Type B pancreatic cell (in vitro differentiated cells): ENCODE results near the gene CAPN6. TPM values are rescaled to one million over a fixed set of nuclear protein-coding genes. Genes with fewer than 3 reads are reported as not detected.

Experiments used
- DNase-seq: peaks from one replicate; pipeline ENCODE4 v3.0.0; 2021; ENCODE audit warnings: mixed read lengths; ENCODE audit not compliant: unreplicated experiment; ENCODE audit errors: extremely low spot score
- H3K27ac Mint-ChIP-seq: 2 replicates; pipeline ENCODE4 v1.8.0; 2021; ENCODE audit warnings: mild to moderate bottlenecking, mixed read lengths
- H3K27me3 Mint-ChIP-seq: 2 replicates; pipeline ENCODE4 v1.8.0; 2021; ENCODE audit warnings: mixed read lengths
- H3K36me3 Mint-ChIP-seq: 2 replicates; pipeline ENCODE4 v1.8.0; 2021; ENCODE audit warnings: mixed read lengths
- H3K4me1 Mint-ChIP-seq: one replicate; pipeline ENCODE4 v1.8.0; 2021; ENCODE audit warnings: mixed read lengths; ENCODE audit not compliant: unreplicated experiment
- H3K4me3 Mint-ChIP-seq: 2 replicates; pipeline ENCODE4 v1.8.0; 2021; ENCODE audit warnings: mild to moderate bottlenecking, mixed read lengths
- H3K9me3 Mint-ChIP-seq: 2 replicates; pipeline ENCODE4 v1.8.0; 2021; ENCODE audit warnings: mixed read lengths
- total RNA-seq: library from RNA; stranded (reverse); gene quantifications from 2 replicates; pipeline ENCODE4 v1.2.1, GENCODE V29; 2021; ENCODE audit warnings: low replicate concordance
- TF ChIP-seq, protein P1 (sequence below): fragments of 200-600 bp; sonication (generic); conservative IDR thresholded peaks from 2 replicates; pipeline ENCODE4 v1.5.0; 2021; ENCODE audit warnings: antibody characterized with exemption, mild to moderate bottlenecking

Gene CAPN6
- total RNA-seq, 1 donor from 2014 or later, result 31.7 TPM

DNA sequence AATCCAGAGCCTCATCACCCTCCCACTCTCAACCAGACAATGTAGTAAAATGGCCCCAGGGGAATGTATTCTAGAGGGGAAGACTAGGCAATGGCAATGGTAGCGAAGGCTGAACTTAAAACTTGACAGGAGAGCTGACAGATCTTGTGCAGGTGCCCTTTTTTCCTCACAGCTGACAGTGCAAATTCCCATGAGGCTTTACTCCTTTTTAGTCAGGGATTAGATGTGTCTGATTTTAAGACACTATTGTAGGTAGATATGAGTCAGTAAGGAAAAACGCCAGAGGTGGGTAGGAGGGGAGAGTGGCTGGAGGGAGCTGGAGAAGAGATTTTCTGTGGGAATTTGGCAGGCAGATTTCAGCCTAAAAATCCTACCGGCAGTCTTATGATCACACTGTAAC, 10.7 kb downstream of the CAPN6 start:
- peaks cover 14% of the 10 kb centered on the region for H3K4me1 Mint-ChIP-seq
- H3K27ac Mint-ChIP-seq, result no peak overlapping the region
- TF ChIP-seq, protein P1, sequence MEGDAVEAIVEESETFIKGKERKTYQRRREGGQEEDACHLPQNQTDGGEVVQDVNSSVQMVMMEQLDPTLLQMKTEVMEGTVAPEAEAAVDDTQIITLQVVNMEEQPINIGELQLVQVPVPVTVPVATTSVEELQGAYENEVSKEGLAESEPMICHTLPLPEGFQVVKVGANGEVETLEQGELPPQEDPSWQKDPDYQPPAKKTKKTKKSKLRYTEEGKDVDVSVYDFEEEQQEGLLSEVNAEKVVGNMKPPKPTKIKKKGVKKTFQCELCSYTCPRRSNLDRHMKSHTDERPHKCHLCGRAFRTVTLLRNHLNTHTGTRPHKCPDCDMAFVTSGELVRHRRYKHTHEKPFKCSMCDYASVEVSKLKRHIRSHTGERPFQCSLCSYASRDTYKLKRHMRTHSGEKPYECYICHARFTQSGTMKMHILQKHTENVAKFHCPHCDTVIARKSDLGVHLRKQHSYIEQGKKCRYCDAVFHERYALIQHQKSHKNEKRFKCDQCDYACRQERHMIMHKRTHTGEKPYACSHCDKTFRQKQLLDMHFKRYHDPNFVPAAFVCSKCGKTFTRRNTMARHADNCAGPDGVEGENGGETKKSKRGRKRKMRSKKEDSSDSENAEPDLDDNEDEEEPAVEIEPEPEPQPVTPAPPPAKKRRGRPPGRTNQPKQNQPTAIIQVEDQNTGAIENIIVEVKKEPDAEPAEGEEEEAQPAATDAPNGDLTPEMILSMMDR, result no peak
- peaks cover 4% of the 10 kb centered on the region for H3K9me3 Mint-ChIP-seq
- no peaks in the 10 kb centered on the region for H3K27me3 Mint-ChIP-seq
- no peak overlapping the region for H3K4me3 Mint-ChIP-seq
- peaks cover 6% of the 10 kb centered on the region for H3K36me3 Mint-ChIP-seq
- DNase-seq, result no peak

GRCh38 chrX:111257733-111258132, 12.6 kb downstream of the CAPN6 start:
- TF ChIP-seq, protein P1, result no peak

DNA sequence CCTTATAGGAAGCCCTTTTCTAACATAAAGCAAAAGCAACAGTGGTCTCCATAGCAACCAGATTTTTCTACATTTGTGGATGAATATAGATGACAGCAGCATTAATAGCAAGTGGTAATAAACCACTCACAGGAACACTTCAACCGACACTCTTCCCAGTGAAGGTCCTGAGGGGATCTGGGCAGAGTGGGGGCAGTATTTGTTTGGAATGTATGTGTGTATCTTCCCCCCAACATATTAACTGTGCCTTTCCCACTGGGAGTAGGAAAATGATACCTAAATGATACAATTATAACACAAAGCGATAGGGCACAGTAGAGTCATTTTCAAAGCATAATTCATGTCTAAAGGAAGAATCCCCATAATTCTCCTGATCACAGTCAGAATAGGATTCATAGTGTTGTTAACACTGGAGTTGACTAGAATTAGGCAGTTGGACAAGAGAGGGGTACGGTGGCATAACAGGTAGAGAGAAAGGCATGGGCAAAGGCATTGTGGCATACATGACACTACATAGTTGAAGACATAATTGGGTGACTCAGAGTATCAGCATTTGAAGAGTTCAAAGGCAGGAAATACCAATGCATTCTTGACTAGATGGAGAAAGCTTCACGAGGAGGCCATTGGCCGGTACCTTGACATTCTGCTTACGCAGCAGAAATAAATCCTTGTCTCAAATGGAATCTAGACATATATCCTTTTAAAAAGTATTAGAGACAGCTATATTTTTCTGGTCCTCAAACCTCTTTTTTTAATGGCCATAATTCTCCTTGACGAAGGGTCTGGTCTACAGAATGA, 15.2 kb downstream of the CAPN6 start:
- Mint-ChIP-seq H3K4me1 (peaks cover 14% of the 10 kb centered on the region), H3K27ac (no peak overlapping the region), H3K4me3 (no peak overlapping the region), H3K36me3 (no peaks in the 10 kb centered on the region), H3K9me3 (no peaks in the 10 kb centered on the region), H3K27me3 (no peaks in the 10 kb centered on the region)
- no peak for DNase-seq
- TF ChIP-seq, protein P1, result no peak

More at GRCh38 chrX:111257733-111258132, 12.6 kb downstream of the CAPN6 start:
- Mint-ChIP-seq H3K27me3 (no peaks in the 10 kb centered on the region), H3K4me1 (peaks cover 14% of the 10 kb centered on the region), H3K36me3 (peaks cover 6% of the 10 kb centered on the region), H3K9me3 (peaks cover 4% of the 10 kb centered on the region), H3K4me3 (no peak overlapping the region), H3K27ac (no peak overlapping the region)
- no peak for DNase-seq

DNA sequence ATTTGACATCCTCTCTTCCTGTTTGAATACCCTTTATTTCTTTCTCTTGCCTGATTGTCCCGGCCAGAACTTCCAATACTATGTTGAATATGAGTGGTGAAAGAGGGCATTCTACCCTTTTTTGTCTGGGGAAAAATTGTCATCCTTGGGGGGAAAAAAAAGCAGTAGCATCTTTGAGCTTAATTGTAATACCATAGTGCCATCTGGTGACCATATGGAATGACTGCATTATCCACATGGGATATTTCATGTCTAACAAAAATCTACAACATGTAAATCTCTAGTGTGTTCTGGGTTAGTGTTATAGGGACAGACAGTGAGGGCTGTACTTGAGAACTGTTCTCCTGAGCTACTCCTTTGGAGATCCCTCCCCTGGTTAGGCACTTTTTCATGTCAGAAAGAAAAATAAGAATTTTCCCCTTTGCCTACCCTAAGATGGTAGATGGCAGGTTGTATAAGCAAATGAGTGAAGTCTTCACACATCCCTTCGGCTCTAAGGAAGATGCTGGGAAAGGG, 26.0 kb downstream of the CAPN6 start:
- no peak for DNase-seq
- H3K4me1 Mint-ChIP-seq, result no peaks in the 10 kb centered on the region
- no peaks in the 10 kb centered on the region for H3K27me3 Mint-ChIP-seq
- no peak overlapping the region for H3K4me3 Mint-ChIP-seq
- H3K27ac Mint-ChIP-seq, result no peak overlapping the region
- no peaks in the 10 kb centered on the region for H3K9me3 Mint-ChIP-seq
- no peaks in the 10 kb centered on the region for H3K36me3 Mint-ChIP-seq
- TF ChIP-seq, protein P1, result peak; percentile 87

GRCh38 chrX:111216293-111216801, 53.9 kb downstream of the CAPN6 start:
- no peak for DNase-seq
- Mint-ChIP-seq H3K9me3 (no peaks in the 10 kb centered on the region), H3K27me3 (no peaks in the 10 kb centered on the region), H3K27ac (no peak overlapping the region), H3K4me3 (no peak overlapping the region), H3K36me3 (no peaks in the 10 kb centered on the region), H3K4me1 (no peaks in the 10 kb centered on the region)
- TF ChIP-seq, protein P1, result no peak
